ENCODE results near the gene CDH4. TPM values are rescaled to one million over a fixed set of nuclear protein-coding genes. Genes with fewer than 3 reads are reported as not detected.

CDH4 gene
- total RNA-seq, 4 donors from 2014 or later = not detected

GRCh38 chr20:61801065-61801360 is 549.0 kb downstream of the CDH4 start:
- no peaks in the 10 kb centered on the region for H3K9me3 ChIP-seq
- peaks cover 18% of the 10 kb centered on the region for H3K27me3 ChIP-seq
- no peaks in the 10 kb centered on the region for H3K36me3 ChIP-seq
- TF ChIP-seq CTCF (IDR thresholded peaks at IDR 0.05) (no peak), POLR2A (IDR thresholded peaks at IDR 0.05) (no peak), POLR2AphosphoS5 (IDR thresholded peaks at IDR 0.05) (no peak), EP300 (IDR thresholded peaks at IDR 0.05; ENCODE audit: low read depth) (no peak)
- intact Hi-C loops (cut with DNase I; ENCODE audit: low total_unique reads) (loop anchor here (1.0 kb wide), 1 partner anchor 20 kb away; no protein-coding TSS in a partner anchor), in situ Hi-C loops (cut with MboI; ENCODE audit: low pct_ligation_motif_present in 1 of 4, low pct_unique_long_range_greater_than_20kb in 1 of 4, low sequenced_read_pairs in 3 of 4) (no loop called here)
- 85% methylated on average over 9 of the region's 9 CpGs; no CpG with 5 or more reads in 1 of the 2 donors for WGBS, 2 donors (ENCODE audit: low coverage in 1 of 2)
- no peaks in the 10 kb centered on the region for H3K4me1 ChIP-seq
- H3K27ac ChIP-seq = no peak overlapping the region
- H3K4me3 ChIP-seq = no peak overlapping the region
- DNase-seq = no peak

GRCh38 chr20:61801428-61801827 is 549.4 kb downstream of the CDH4 start:
- Histone ChIP-seq H3K4me1 (no peaks in the 10 kb centered on the region), H3K27ac (no peak overlapping the region), H3K4me3 (no peak overlapping the region), H3K9me3 (no peaks in the 10 kb centered on the region), H3K36me3 (no peaks in the 10 kb centered on the region), H3K27me3 (peaks cover 18% of the 10 kb centered on the region)
- TF ChIP-seq POLR2A (IDR thresholded peaks at IDR 0.05) (no peak), CTCF (IDR thresholded peaks at IDR 0.05) (no peak), POLR2AphosphoS5 (IDR thresholded peaks at IDR 0.05) (no peak), EP300 (IDR thresholded peaks at IDR 0.05; ENCODE audit: low read depth) (no peak)
- in situ Hi-C loops (cut with MboI; ENCODE audit: low pct_ligation_motif_present in 1 of 4, low pct_unique_long_range_greater_than_20kb in 1 of 4, low sequenced_read_pairs in 3 of 4) (no loop called here), intact Hi-C loops (cut with DNase I; ENCODE audit: low total_unique reads) (loop anchor here (1.0 kb wide), 1 partner anchor 20 kb away; no protein-coding TSS in a partner anchor)
- no peak for DNase-seq
- WGBS, 2 donors (ENCODE audit: low coverage in 1 of 2) = 61% methylated on average over 4 of the region's 4 CpGs; no CpG with 5 or more reads in 1 of the 2 donors

DNA sequence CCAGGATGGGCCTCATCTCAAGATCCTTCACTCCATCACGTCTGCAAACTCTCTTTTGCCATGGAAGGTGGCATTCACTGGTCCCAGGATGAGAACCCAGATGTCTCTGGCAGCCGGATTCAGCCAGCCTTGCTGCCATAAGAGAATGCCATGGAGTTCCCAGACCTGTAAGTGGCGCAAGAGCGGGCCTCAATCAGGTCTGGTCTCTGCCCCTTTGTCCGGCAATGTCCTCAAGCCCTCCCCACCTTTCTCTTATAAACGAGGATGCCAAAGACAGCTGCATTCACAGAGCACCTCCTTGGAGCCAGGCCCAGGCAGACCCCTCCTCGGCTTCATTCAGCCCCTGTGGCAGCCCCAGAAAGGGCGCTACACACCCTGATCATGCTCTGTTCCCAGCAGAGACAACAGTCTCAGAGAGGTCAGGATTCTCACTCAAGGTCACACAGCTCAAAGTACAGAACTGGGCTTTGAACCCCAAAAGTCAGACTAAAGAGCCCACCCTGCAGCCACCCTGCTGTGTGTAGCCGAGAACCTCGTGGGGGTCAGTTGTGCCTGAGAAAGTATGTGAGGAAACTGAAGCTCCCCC is 549.9 kb downstream of the CDH4 start:
- no peak overlapping the region for H3K4me3 ChIP-seq
- no peak overlapping the region for H3K27ac ChIP-seq
- intact Hi-C loops (cut with DNase I; ENCODE audit: low total_unique reads) = loop anchor here (1.0 kb wide), 1 partner anchor 21 kb away; no protein-coding TSS in a partner anchor
- WGBS, 2 donors (ENCODE audit: low coverage in 1 of 2) = 60 to 82% methylated on average over 3 to 10 of the region's 10 CpGs
- TF ChIP-seq POLR2A (IDR thresholded peaks at IDR 0.05) (no peak), POLR2AphosphoS5 (IDR thresholded peaks at IDR 0.05) (no peak), EP300 (IDR thresholded peaks at IDR 0.05; ENCODE audit: low read depth) (no peak), CTCF (IDR thresholded peaks at IDR 0.05) (no peak)
- peaks cover 18% of the 10 kb centered on the region for H3K27me3 ChIP-seq
- DNase-seq = no peak
- H3K9me3 ChIP-seq = no peaks in the 10 kb centered on the region
- no peaks in the 10 kb centered on the region for H3K36me3 ChIP-seq
- in situ Hi-C loops (cut with MboI; ENCODE audit: low pct_ligation_motif_present in 1 of 4, low pct_unique_long_range_greater_than_20kb in 1 of 4, low sequenced_read_pairs in 3 of 4) = no loop called here
- no peaks in the 10 kb centered on the region for H3K4me1 ChIP-seq

- Histone ChIP-seq H3K4me3 (no peak overlapping the region), H3K36me3 (no peaks in the 10 kb centered on the region), H3K27ac (no peak overlapping the region), H3K4me1 (no peaks in the 10 kb centered on the region), H3K9me3 (no peaks in the 10 kb centered on the region), H3K27me3 (peaks cover 18% of the 10 kb centered on the region)
- 69 to 100% methylated on average over 1 to 32 of the region's 36 CpGs for WGBS, 2 donors (ENCODE audit: low coverage in 1 of 2)
- no peak for DNase-seq
- TF ChIP-seq EP300 (IDR thresholded peaks at IDR 0.05; ENCODE audit: low read depth) (no peak), CTCF (IDR thresholded peaks at IDR 0.05) (no peak), POLR2AphosphoS5 (IDR thresholded peaks at IDR 0.05) (no peak), POLR2A (IDR thresholded peaks at IDR 0.05) (no peak)
- intact Hi-C loops (cut with DNase I; ENCODE audit: low total_unique reads) = no loop called here
- in situ Hi-C loops (cut with MboI; ENCODE audit: low pct_ligation_motif_present in 1 of 4, low pct_unique_long_range_greater_than_20kb in 1 of 4, low sequenced_read_pairs in 3 of 4) = no loop called here
Observed at GRCh38 chr20:61802721-61803311, 550.8 kb downstream of the CDH4 start.
